NCI-H146 treated with DMSO at 0.1 percent for 48 hours (cell line): ENCODE results near the gene ABRAXAS1.

Experiments
- DNase-seq: peaks from one replicate; lab custom pipeline; 2025; ENCODE audit not compliant: unreplicated experiment; lab: John Stamatoyannopoulos, UW

ABRAXAS1 gene

GRCh38 chr4:83454686-83455085, 30.2 kb downstream of the ABRAXAS1 start:
- DNase-seq: no peak

- DNase-seq: no peak
Measured at GRCh38 chr4:83449009-83449408, 35.9 kb downstream of the ABRAXAS1 start.

- no peak for DNase-seq
Measured at GRCh38 chr4:83440899-83441298, 44.0 kb downstream of the ABRAXAS1 start.

GRCh38 chr4:83440148-83440814, 44.6 kb downstream of the ABRAXAS1 start:
- no peak for DNase-seq

- DNase-seq: no peak
Measured at GRCh38 chr4:83438719-83439118, 46.2 kb downstream of the ABRAXAS1 start.

GRCh38 chr4:83436680-83437079, 48.2 kb downstream of the ABRAXAS1 start:
- DNase-seq: no peak

GRCh38 chr4:83431200-83431599, 53.7 kb downstream of the ABRAXAS1 start:
- DNase-seq: no peak

GRCh38 chr4:83418211-83418610, 66.7 kb downstream of the ABRAXAS1 start:
- no peak for DNase-seq

- DNase-seq: no peak
Measured at GRCh38 chr4:83417566-83417965, 67.3 kb downstream of the ABRAXAS1 start.

GRCh38 chr4:83413676-83414075, 71.2 kb downstream of the ABRAXAS1 start:
- no peak for DNase-seq
